Omental fat pad (tissue), 4 donors: Measurements from ENCODE around the gene TUBB2B. TPM values are rescaled to one million over a fixed set of nuclear protein-coding genes. Genes with fewer than 3 reads are reported as not detected.

Experiments
- ATAC-seq: fragments of 150-250 bp; one replicate; pipeline ENCODE4 v1.9.1; 2016; ENCODE audit warnings: mild to moderate bottlenecking, moderate library complexity; ENCODE audit not compliant: low FRiP score
- DNase-seq: peaks from one replicate; pipeline ENCODE4 v3.0.0-alpha.2; 2019; ENCODE audit warnings: low spot score
- CTCF ChIP-seq, 3 donors: fragments of 450-650 bp; IDR thresholded peaks; one replicate each; pipeline ENCODE4 v1.5.1; 2016 to 2017; ENCODE audit warnings: antibody characterized with exemption in 3 of 3, mild to moderate bottlenecking in 3 of 3, moderate library complexity in 2 of 3
- total RNA-seq, 4 donors: library from RNA; depleted of rRNA; stranded (reverse); fragments of >200 nt; gene quantifications; one replicate each; pipeline ENCODE4 v1.1.0, GENCODE V29; 2016

TUBB2B gene
- total RNA-seq = 1 to 10 TPM; 2.4 to 8.9 (median 3.9) TPM

DNA sequence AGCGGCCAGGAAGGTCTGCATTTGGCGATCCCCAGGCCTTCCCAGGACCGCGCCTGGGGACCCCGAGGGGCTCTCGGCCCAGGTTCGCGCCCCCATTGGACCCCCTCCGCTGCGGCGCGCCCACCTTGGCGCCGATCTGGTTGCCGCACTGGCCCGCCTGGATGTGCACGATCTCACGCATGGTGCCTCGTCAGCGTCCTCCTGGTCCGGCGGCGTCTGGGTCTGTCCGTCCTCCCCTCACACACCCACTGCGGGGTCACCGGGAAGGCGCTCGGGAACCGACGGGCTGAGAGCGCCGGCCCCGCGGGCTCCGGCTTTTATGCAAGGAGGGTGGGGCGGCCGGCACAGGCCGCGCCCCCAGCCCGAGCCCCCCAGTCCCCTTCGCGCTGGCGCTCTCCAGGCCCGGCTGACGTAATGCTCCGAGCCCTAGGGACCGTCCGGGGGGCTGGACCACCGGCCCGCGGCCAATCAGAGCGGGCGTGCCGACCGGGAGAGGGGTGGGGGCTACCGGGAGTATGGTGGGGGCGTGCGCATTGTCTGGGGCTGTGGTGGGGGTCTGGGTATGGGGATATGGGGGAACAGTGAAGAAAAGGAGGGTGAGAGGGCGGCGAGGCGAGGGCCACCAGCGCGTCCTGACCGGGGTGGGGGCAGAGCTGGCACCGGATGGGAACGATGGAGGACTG, at the start of gene TUBB2B:
TUBB2B (minus strand) TSS at position 291 of the 683 bp plus-strand sequence; CDS start at position 181, 110 bp downstream.
- no peak for DNase-seq
- TF ChIP-seq CTCF (IDR thresholded peaks at IDR 0.05) = no peak
- peak; percentile 13 for ATAC-seq

GRCh38 chr6:3277251-3277650, 49.8 kb upstream of the TUBB2B start:
- ATAC-seq (no peak), DNase-seq (no peak)
- TF ChIP-seq CTCF (IDR thresholded peaks at IDR 0.05) = no peak

DNA sequence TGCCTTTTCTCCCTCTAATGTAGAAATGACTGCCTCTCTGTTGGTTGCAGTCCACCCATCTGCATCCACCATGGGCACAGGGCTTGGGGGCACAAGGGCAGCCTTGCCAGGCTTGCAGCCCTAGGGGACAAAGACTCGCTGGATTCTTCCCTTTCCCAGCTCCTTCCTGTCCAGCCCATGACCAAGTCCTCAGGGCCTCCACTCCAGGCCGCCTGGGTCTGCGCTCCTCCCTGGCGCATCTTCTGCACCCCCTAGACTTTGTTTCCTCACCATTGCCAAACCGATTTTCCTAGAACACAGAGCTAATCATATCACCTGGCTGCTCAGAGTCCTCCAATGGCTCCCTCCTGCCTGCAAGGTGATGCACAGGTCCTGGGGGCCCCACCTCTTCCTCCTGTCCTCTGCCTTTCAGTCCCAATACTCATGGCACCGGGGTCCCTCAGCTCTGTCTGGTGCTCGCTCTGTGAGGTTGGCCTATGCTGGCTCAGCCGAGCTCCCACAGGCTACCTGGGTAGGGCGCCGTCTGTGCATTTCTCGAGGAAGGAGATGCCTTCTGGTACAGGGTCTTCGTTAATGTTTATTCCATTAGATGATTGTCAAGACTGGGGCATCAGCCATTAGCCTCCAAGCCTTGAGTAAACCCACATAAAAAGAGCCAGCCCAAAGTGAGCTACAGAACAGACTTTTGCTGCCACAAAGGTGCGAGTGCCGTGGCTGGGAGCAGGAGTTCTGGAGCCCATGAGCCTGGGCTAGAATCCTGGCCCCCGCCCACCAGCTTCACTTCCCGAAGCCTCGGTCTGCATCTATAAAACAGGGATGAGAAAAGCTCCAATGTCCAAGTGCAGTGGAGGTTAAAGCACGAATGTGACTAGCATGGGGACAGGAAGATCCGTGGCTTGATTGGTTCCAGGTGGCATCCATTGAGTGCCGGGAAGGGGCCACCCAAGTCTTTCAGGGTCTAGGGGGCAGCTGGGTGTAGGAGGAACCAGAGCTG, 49.0 kb upstream of the TUBB2B start:
- ATAC-seq (no peak), DNase-seq (no peak)
- TF ChIP-seq CTCF (IDR thresholded peaks at IDR 0.05) = no peak

- TF ChIP-seq CTCF (IDR thresholded peaks at IDR 0.05) = no peak
- ATAC-seq (no peak), DNase-seq (no peak)
These were observed 46.5 kb upstream of the TUBB2B start for GRCh38 chr6:3273707-3274521.

- TF ChIP-seq CTCF (IDR thresholded peaks at IDR 0.05) = no peak
- DNase-seq = no peak
- ATAC-seq = no peak
These were observed 45.6 kb upstream of the TUBB2B start for GRCh38 chr6:3272911-3273547.

DNA sequence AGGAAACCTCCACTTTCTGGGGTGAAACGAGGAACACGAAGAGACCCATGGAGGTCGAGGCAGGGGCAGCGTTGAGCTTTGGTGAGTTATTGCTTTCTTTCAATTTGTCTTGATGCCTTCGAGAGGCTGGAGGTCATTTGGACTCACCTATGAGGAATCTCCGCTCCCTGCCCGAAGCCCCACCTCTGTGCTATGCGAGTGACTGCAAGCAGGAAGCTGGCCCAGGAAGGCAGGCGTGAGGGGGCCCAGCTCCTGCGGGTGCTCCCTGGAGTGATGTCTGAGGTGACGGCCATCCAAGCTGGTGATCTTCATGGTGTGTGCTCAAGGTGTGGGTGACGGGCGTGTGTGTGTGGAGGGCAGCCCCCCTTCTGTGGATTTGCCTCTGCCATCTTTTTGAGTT, 44.3 kb upstream of the TUBB2B start:
- no peak for TF ChIP-seq CTCF (IDR thresholded peaks at IDR 0.05)
- ATAC-seq (no peak), DNase-seq (no peak)
